NCI-H526 treated with DMSO at 0.1 percent for 48 hours (cell line): ENCODE measurements around the gene MTCH1.

Experiments
- DNase-seq: peaks from one replicate; lab custom pipeline; 2025; lab: John Stamatoyannopoulos, UW

Gene MTCH1

GRCh38 chr6:36970892-36971842 lies 14.8 kb downstream of the MTCH1 start:
- no peak for DNase-seq

- DNase-seq = no peak
These were observed 15.8 kb downstream of the MTCH1 start for GRCh38 chr6:36969988-36970891.

- no peak for DNase-seq
These were observed 16.7 kb downstream of the MTCH1 start for GRCh38 chr6:36969240-36969691.

GRCh38 chr6:36968266-36968977 lies 17.6 kb downstream of the MTCH1 start:
- DNase-seq = no peak

GRCh38 chr6:36967757-36968156 lies 18.2 kb downstream of the MTCH1 start:
- DNase-seq = no peak

GRCh38 chr6:36967301-36967700 lies 18.7 kb downstream of the MTCH1 start:
- no peak for DNase-seq

GRCh38 chr6:36964908-36965307 lies 21.1 kb downstream of the MTCH1 start:
- no peak for DNase-seq

GRCh38 chr6:36964349-36964748 lies 21.6 kb downstream of the MTCH1 start:
- DNase-seq = no peak

GRCh38 chr6:36963451-36964290 lies 22.3 kb downstream of the MTCH1 start:
- no peak for DNase-seq

- no peak for DNase-seq
These were observed 23.1 kb downstream of the MTCH1 start for GRCh38 chr6:36962874-36963273.

- no peak for DNase-seq
These were observed 24.3 kb downstream of the MTCH1 start for GRCh38 chr6:36961441-36962435.

GRCh38 chr6:36959555-36960250 lies 26.3 kb downstream of the MTCH1 start:
- DNase-seq = no peak

- DNase-seq = no peak
These were observed 27.0 kb downstream of the MTCH1 start for GRCh38 chr6:36958775-36959554.

- DNase-seq = no peak
These were observed 28.2 kb downstream of the MTCH1 start for GRCh38 chr6:36957773-36958271.

- DNase-seq = no peak
These were observed 29.6 kb downstream of the MTCH1 start for GRCh38 chr6:36956446-36956820.

- DNase-seq = no peak
These were observed 30.1 kb downstream of the MTCH1 start for GRCh38 chr6:36955671-36956445.

GRCh38 chr6:36955136-36955535 lies 30.9 kb downstream of the MTCH1 start:
- DNase-seq = no peak
